PC-9 (cell line): ENCODE results near the gene ZNF18. TPM values are rescaled to one million over a fixed set of nuclear protein-coding genes. Genes with fewer than 3 reads are reported as not detected.

Experiments
- BruUV-seq: library from RNA; stranded (reverse); fragments of 400-500 nt; replicated peaks from 2 replicates; lab custom pipeline; 2021; lab: Mats Ljungman, UMichigan
- CTCF ChIA-PET: fragments of 300-600 bp; sonication (Branson Sonifier 250); formaldehyde crosslinking; loops from one replicate; lab custom pipeline; 2022; ENCODE audit warnings: antibody characterized with exemption; lab: Charles Lee
- POLR2A ChIA-PET: fragments of 300-600 bp; sonication (Branson Sonifier 250); formaldehyde crosslinking; loops from one replicate; lab custom pipeline; 2022; ENCODE audit warnings: antibody characterized with exemption; ENCODE audit not compliant: unreplicated experiment; lab: Charles Lee
- DNase-seq, 2 experiments: peaks; one replicate each; pipeline versions ENCODE4 v3.0.0 to v3.0.0-alpha.2; 2015 to 2022; ENCODE audit warnings: mixed read lengths in 1 of 2
- H2AFZ ChIP-seq: fragments of 200-600 bp; sonication (generic); 2 replicates; pipeline ENCODE4 v1.8.1; 2017; ENCODE audit warnings: antibody characterized with exemption
- H3F3A ChIP-seq: fragments of 200-600 bp; sonication (generic); 2 replicates; pipeline ENCODE4 v1.8.1; 2017; ENCODE audit warnings: antibody characterized with exemption, mild to moderate bottlenecking, low read depth; ENCODE audit not compliant: insufficient read depth
- H3K27ac ChIP-seq: fragments of 200-600 bp; sonication (generic); 2 replicates; pipeline ENCODE4 v1.6.1; 2016; ENCODE audit warnings: mixed run types
- H3K27me3 ChIP-seq: fragments of 200-600 bp; sonication (generic); 2 replicates; pipeline ENCODE4 v1.6.1; 2016; ENCODE audit warnings: low read depth, mixed run types; ENCODE audit not compliant: insufficient read depth
- H3K36me3 ChIP-seq: fragments of 200-600 bp; sonication (generic); 2 replicates; pipeline ENCODE4 v1.6.1; 2016; ENCODE audit warnings: low read depth, mixed run types
- H3K4me1 ChIP-seq: fragments of 200-600 bp; sonication (generic); replicated peaks from 2 replicates; pipeline ENCODE4 v1.6.1; 2016; ENCODE audit warnings: mixed run types; ENCODE audit not compliant: insufficient read depth
- H3K4me2 ChIP-seq: fragments of 200-600 bp; sonication (generic); 2 replicates; pipeline ENCODE4 v1.6.1; 2017; ENCODE audit warnings: mixed run types
- H3K4me3 ChIP-seq: fragments of 200-600 bp; sonication (generic); 2 replicates; pipeline ENCODE4 v1.6.1; 2016; ENCODE audit warnings: mixed run types
- H3K79me2 ChIP-seq: fragments of 200-600 bp; sonication (generic); 2 replicates; pipeline ENCODE4 v1.6.1; 2017; ENCODE audit warnings: low read depth, mixed run types
- H3K9me2 ChIP-seq: fragments of 200-600 bp; sonication (generic); 2 replicates; pipeline ENCODE4 v1.8.1; 2017; ENCODE audit warnings: mild to moderate bottlenecking; ENCODE audit not compliant: insufficient read depth
- H3K9me3 ChIP-seq: fragments of 200-600 bp; sonication (generic); 2 replicates; pipeline ENCODE4 v1.8.1; 2016; ENCODE audit warnings: low read depth; ENCODE audit not compliant: insufficient read depth
- H4K20me1 ChIP-seq: fragments of 200-600 bp; sonication (generic); 2 replicates; pipeline ENCODE4 v1.8.1; 2017; ENCODE audit not compliant: insufficient read depth
- CTCF ChIP-seq: fragments of 200-600 bp; sonication (generic); conservative IDR thresholded peaks from 2 replicates; pipeline ENCODE4 v1.6.1; 2017; ENCODE audit warnings: mixed run types, antibody characterized with exemption, mild to moderate bottlenecking, moderate library complexity
- EZH2 ChIP-seq: fragments of 200-600 bp; sonication (generic); IDR thresholded peaks from 2 replicates; pipeline ENCODE4 v1.8.0; 2017; ENCODE audit warnings: antibody characterized with exemption, low read depth
- intact Hi-C: fragments of 100-400 bp; cut with micrococcal nuclease; formaldehyde crosslinking; loops from one replicate; pipeline ENCODE4 v1.10.0; 2022; ENCODE audit not compliant: unreplicated experiment
- total RNA-seq: library from RNA; stranded (reverse); gene quantifications from 2 replicates; pipeline ENCODE4 v1.2.3, GENCODE V29; 2021

The ZNF18 gene
- total RNA-seq, 1 experiment from 2014 or later, result 6.3 TPM

DNA sequence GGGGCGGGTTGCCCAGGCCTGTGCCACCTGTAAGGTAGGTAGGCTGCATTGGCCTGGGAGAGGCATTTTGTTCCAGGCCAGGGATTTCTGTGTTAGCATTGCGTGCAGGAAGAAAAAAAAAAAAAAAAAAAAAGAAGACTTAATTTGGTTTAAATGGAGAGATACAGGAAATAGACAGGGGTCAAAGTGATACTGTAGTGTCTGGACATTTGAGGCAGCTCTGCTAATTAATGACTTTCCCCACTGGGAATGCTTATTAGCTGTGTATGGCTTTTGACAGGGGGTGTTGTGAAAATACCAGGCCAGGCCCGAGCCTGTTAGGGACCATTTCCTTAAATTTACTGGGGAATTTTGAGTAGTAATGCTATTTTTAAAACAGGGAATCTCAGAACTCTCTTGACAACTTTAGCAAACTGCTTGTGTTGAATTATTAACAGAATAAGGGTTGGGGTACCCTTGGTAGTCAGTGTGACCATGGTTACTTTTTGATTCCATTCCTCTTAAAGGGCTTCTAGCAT, 24.4 kb upstream of the ZNF18 start:
- CTCF ChIA-PET, result interaction anchor here (0.6 to 0.7 kb wide), 2 partner anchors 88 to 925 kb away, joined by 9 to 10 read pairs; no protein-coding TSS in a partner anchor

GRCh38 chr17:12020642-12021622, 23.7 kb upstream of the ZNF18 start, which contains the start of gene MAP2K4:
Gene MAP2K4 (plus strand): TSS chr17:12020877. CDS start chr17:12020887, 10 bp downstream.
- no peaks in the 10 kb centered on the region; the same call in 1 of the 2 replicates for H4K20me1 ChIP-seq
- DNase-seq, result peak; percentile 54 to 94
- peaks cover 44% of the 10 kb centered on the region for H3K79me2 ChIP-seq
- H3K27me3 ChIP-seq, result 0 out of 2 replicates have a peak, but pooled peaks cover 2% of the 10 kb centered on the region
- H3K4me3 ChIP-seq, result peak within 1 kb of the TSS; percentile 64
- no peak for TF ChIP-seq CTCF
- no peak for TF ChIP-seq EZH2
- H3K36me3 ChIP-seq, result no peaks in the 10 kb centered on the region
- no peak within 1 kb of the TSS; the same call in 1 of the 2 replicates for H3K27ac ChIP-seq
- ChIA-PET CTCF (interaction anchor here (1.0 kb wide), 1 partner anchor 24 kb away, joined by 3 read pairs; the partner anchor contains the start of gene ZNF18), POLR2A (interaction anchor here (0.6 to 1.1 kb wide), 7 partner anchors 21 to 204 kb away, joined by 3 to 11 read pairs (median 4); partner anchors contain the start of gene ZNF18)
- H3K9me3 ChIP-seq, result peaks cover 1% of the 10 kb centered on the region; the same call in 1 of the 2 replicates
- BruUV-seq, result no TSS peak
- peak within 1 kb of the TSS; percentile 89 for H3K4me2 ChIP-seq
- intact Hi-C loops, result loop anchor here (1.0 to 2.0 kb wide), 2 partner anchors 24 to 52 kb away; partner anchors contain the start of gene ZNF18
- peaks cover 11% of the 10 kb centered on the region for H3F3A ChIP-seq
- no peaks in the 10 kb centered on the region for H3K9me2 ChIP-seq
- peaks cover 46% of the 10 kb centered on the region for H3K4me1 ChIP-seq
- peak within 1 kb of the TSS; percentile 66; the same call in 1 of the 2 replicates for H2AFZ ChIP-seq

More for the DNA sequence above, 24.4 kb upstream of the ZNF18 start:
- TF ChIP-seq EZH2 (no peak), CTCF (no peak)
- 0 out of 2 replicates have a peak, but pooled peaks cover 2% of the 10 kb centered on the region for H3K27me3 ChIP-seq
- TSS peak; percentile 35 for BruUV-seq
- peak overlapping the region; percentile 64 for H3K4me3 ChIP-seq
- H3F3A ChIP-seq, result peaks cover 11% of the 10 kb centered on the region
- no peak overlapping the region for H2AFZ ChIP-seq
- peaks cover 3% of the 10 kb centered on the region; the same call in 1 of the 2 replicates for H3K9me3 ChIP-seq
- H3K36me3 ChIP-seq, result no peaks in the 10 kb centered on the region; the same call in 1 of the 2 replicates
- POLR2A ChIA-PET, result interaction anchor here (0.6 kb wide), 3 partner anchors 22 to 131 kb away, joined by 3 to 14 read pairs (median 5); no protein-coding TSS in a partner anchor
- H3K4me2 ChIP-seq, result peak overlapping the region; percentile 89
- H3K4me1 ChIP-seq, result peaks cover 49% of the 10 kb centered on the region
- H3K9me2 ChIP-seq, result no peaks in the 10 kb centered on the region
- no peak overlapping the region; the same call in 1 of the 2 replicates for H3K27ac ChIP-seq
- intact Hi-C loops, result loop anchor here (2.0 kb wide), 1 partner anchor 53 kb away; no protein-coding TSS in a partner anchor
- no peaks in the 10 kb centered on the region; the same call in 1 of the 2 replicates for H4K20me1 ChIP-seq
- DNase-seq, result no peak
- H3K79me2 ChIP-seq, result peaks cover 52% of the 10 kb centered on the region

DNA sequence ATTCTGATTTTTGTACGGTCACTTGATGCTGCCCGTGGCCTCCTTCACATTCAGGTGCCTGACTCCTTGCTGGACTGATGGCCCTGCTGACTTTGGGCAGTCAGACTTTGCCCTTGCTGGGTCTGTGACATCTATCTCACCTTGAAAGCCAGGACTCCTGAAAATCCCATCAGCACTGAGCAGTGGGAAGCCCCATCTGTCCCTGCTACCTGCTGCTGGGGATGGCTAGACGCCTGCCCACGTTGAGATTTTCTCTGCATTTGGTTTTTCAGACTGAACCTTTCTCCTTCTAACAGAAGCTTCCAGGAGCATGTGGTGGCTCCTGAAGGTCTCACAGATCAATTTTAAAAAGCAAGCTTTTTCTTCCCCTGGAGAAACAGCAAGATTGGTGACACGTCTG, 10.2 kb upstream of the ZNF18 start:
- Histone ChIP-seq H3K4me3 (no peak overlapping the region), H3F3A (no peaks in the 10 kb centered on the region), H4K20me1 (no peaks in the 10 kb centered on the region), H3K4me2 (no peak overlapping the region), H2AFZ (no peak overlapping the region), H3K27me3 (no peaks in the 10 kb centered on the region), H3K4me1 (no peaks in the 10 kb centered on the region), H3K9me3 (no peaks in the 10 kb centered on the region), H3K79me2 (no peaks in the 10 kb centered on the region), H3K27ac (no peak overlapping the region), H3K36me3 (no peaks in the 10 kb centered on the region), H3K9me2 (no peaks in the 10 kb centered on the region)
- no TSS peak for BruUV-seq
- ChIA-PET POLR2A (interaction anchor here (1.1 kb wide), 1 partner anchor 10 kb away, joined by 5 read pairs; the partner anchor contains the start of gene ZNF18), CTCF (no interaction called here)
- no peak for DNase-seq
- TF ChIP-seq CTCF, result no peak
- intact Hi-C loops, result no loop called here
